Dermis microvascular lymphatic vessel endothelial cell (primary cell): ENCODE data around the gene SLC25A52. TPM values are rescaled to one million over a fixed set of nuclear protein-coding genes. Genes with fewer than 3 reads are reported as not detected.

Experiments
- total RNA-seq: library from RNA; depleted of rRNA; stranded (reverse); fragments of >200 nt; gene quantifications from 2 replicates; pipeline ENCODE4 v1.2.1, GENCODE V29; 2014

The SLC25A52 gene
- total RNA-seq, 1 donor from 2014 or later = not detected

Other genes with a start within 250 kb of the SLC25A52 start
- not detected in 2 replicates for gene TTR, start 169.0 kb downstream of the SLC25A52 start, total RNA-seq
- 5.3 and 5.5 TPM in 2 replicates for gene B4GALT6, start 76.3 kb downstream of the SLC25A52 start, total RNA-seq
- gene TRAPPC8, start 182.2 kb upstream of the SLC25A52 start, total RNA-seq = 57.9 and 58.5 TPM in 2 replicates